Measurements from ENCODE around the gene AADAT.

GRCh38 chr4:170114636-170115035, 24.9 kb upstream of the AADAT start:
- TF ChIP-seq FOXK2 (IDR thresholded peaks at IDR 0.05), result no peak
- TF ChIP-seq, protein P1, sequence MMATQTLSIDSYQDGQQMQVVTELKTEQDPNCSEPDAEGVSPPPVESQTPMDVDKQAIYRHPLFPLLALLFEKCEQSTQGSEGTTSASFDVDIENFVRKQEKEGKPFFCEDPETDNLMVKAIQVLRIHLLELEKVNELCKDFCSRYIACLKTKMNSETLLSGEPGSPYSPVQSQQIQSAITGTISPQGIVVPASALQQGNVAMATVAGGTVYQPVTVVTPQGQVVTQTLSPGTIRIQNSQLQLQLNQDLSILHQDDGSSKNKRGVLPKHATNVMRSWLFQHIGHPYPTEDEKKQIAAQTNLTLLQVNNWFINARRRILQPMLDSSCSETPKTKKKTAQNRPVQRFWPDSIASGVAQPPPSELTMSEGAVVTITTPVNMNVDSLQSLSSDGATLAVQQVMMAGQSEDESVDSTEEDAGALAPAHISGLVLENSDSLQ (IDR thresholded peaks at IDR 0.05), result no peak
- TF ChIP-seq FOXM1 (IDR thresholded peaks at IDR 0.05; ENCODE audit: borderline replicate concordance), result no peak
- TF ChIP-seq SP1 (IDR thresholded peaks at IDR 0.05), result no peak
- no peak for TF ChIP-seq SUZ12 (IDR thresholded peaks at IDR 0.05)
- no peak for TF ChIP-seq TARDBP (IDR thresholded peaks at IDR 0.05)
- TF ChIP-seq L3MBTL2 (conservative IDR thresholded peaks at IDR 0.05), result no peak
- TF ChIP-seq BHLHE40 (IDR thresholded peaks at IDR 0.05; ENCODE audit: borderline replicate concordance), result no peak

Measured in HEK293T (cell line).